VCaP (cell line): Measurements from ENCODE around the gene GALNS.
"Not testable (repeated sequence)": the region's sequence is repeated elsewhere in the genome, so short reads cannot be mapped to it uniquely, and the experiment has no call there.

Experiments used
- H3K27ac ChIP-seq: fragments of 450-650 bp; 2 replicates; pipeline ENCODE4 v1.5.1; 2017
- CTCF ChIP-seq: fragments of 450-650 bp; conservative IDR thresholded peaks from 2 replicates; pipeline ENCODE4 v1.5.1; 2017; ENCODE audit warnings: mild to moderate bottlenecking, moderate library complexity

The GALNS gene

DNA sequence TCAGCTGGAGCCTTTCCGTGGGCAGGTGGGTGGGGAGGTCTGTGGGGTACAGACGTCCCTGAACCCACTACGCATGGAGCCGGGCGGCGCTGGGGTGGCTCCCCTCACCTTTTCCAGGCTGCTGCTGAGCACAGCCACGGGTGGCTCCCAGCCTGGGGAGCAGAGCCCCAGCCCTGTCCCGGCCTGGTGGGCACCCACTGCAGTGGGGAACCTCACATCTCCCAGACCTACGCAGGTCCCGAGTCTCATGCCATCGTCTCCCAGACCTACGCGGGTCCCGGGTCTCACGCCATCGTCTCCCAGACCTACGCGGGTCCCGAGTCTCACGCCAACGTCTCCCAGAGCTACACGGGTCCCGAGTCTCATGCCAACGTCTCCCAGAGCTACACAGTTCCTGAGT lies 28.0 kb downstream of the GALNS start:
- no peak for TF ChIP-seq CTCF
- H3K27ac ChIP-seq = no peak overlapping the region

GRCh38 chr16:88827727-88828126 lies 29.0 kb downstream of the GALNS start:
- H3K27ac ChIP-seq = no peak overlapping the region
- TF ChIP-seq CTCF = no peak

DNA sequence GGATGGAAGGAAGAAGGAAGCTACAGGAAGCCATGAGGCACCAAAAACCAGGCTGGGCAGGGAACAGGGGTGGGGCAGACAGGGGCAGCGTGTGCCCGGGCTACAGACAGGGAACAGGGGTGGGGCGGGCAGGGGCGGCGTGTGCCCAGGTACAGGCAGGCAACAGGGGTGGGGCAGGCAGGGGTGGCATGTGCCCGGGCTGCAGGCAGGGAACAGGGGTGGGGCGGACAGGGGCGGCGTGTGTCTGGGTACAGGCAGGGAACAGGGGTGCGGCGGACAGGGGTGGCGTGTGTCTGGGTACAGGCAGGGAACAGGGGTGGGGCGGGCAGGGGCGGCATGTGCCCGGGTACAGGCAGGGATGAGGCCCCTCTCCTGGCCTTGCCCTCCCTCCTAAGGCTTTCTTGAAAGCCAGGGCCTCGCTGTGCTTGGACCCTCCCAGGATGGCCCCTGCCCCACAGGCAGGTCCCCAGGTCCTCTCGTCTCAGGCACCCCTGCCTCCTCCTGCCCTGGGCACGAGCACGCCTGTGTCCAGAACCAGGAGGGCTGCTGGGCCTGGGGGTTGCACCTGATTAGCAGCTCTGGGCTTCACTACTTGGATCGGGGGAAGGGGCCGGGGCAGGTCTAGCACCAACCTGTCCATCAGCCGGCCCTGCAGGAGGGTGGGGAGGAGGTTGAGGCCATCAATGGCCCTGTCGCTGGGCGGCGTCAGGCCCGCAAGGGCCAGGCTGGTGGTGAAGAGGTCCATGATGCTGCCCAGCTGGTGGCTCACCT lies 30.5 kb downstream of the GALNS start:
- no peak overlapping the region for H3K27ac ChIP-seq
- no peak for TF ChIP-seq CTCF

GRCh38 chr16:88825146-88825545 lies 31.6 kb downstream of the GALNS start:
- no peak overlapping the region for H3K27ac ChIP-seq
- no peak for TF ChIP-seq CTCF

DNA sequence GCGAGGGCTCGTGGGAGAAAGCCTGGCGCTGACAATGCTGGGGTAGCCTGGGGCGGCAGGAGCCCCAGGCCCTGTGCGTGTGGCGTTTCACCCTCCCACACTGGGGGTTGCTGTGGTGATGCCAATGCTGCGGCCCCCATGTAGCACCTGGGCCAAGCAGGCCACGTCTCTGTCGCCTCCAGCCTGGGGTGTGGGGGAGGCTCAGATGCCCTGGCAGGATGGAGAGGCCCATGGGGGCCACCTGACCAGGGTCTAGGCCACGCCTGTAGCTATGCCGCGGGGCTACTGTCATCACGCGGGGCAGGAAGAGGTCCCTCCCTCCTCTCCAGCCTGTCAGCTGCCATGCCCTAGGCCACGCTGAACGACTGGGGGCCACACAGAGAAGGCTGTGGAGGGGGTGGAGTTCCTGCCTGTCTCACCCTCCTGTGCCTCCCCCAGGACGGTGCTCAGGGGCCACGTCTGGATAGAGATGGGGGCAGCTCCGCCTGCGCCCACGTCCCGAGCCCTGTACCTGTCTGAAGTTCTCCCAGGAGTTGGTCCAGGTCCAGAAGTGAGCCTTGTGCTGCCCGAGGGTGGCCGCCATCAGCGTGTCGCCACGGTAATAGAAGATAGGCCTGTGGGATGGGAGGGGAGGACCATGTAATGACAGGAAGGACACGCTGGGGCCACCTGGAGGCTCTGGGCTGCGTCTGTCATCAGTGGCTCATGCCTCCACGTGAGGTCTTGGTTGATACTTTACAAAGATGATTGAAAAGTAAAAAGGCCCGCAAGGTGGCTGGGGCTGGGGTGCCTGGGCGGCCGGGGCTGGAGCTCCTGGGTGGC lies 32.3 kb downstream of the GALNS start:
- no peak overlapping the region for H3K27ac ChIP-seq
- TF ChIP-seq CTCF = no peak

DNA sequence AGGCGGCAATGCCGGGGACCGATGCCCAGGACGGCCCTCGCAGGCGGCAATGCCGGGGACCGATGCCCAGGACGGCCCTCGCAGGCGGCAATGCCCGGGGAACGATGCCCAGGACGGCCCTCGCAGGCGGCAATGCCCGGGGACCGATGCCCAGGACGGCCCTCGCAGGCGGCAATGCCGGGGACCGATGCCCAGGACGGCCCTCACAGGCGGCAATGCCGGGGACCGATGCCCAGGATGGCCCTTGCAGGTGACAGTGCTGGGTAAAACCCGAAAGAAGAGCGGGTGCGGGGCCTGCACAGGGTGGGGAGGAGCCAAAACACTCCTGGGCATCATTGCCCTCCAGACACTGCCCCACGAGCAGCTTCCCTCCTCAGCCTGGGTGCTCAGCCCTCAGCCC lies 33.1 kb downstream of the GALNS start:
- not testable (repeated sequence) for H3K27ac ChIP-seq

DNA sequence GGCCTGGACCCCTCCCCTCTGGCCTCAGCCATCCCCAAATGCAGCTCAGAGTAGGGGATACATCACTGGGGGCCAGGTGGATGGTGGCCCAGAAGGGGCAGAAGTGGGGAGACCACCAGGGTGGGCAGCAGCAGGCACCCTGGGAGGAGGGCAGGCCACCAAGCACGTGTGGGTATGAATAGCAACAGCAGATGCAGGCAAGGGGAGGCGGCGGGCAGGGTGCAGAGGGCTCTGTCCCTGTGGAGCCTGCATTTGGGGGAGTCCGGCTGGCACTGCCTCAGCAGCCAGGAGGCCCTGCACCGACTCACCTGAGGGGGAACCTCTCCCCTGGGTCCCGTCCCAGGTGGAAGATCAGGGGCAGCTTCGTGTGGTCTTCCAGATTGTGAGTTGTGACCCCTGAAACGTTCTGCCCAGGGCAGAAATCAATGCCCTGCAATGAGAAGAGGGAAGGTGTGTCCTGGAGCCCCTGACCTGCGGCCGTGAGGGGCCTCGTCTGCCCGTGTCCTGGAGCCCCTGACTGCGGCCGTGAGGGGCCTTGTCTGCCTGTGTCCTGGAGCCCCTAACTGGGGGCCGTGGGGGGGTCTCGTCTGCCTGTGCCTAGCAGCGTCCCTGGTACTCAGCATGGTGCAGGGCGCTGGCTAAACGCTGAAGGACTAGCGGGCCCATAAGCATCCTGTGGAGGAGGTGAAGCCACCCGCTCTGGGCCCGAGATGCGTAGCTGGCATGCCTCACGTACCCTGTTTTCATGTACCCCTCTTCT lies 34.3 kb downstream of the GALNS start:
- no peak overlapping the region for H3K27ac ChIP-seq
- no peak for TF ChIP-seq CTCF
